HL-60/S4 (cell line): ENCODE data around the gene TOR4A.

Source experiments
- in situ Hi-C: fragments of 300-500 bp; cut with MboI; formaldehyde crosslinking; loops from 2 replicates; pipeline ENCODE4 v1.14.3; 2022; ENCODE audit warnings: low sequenced_read_pairs

The TOR4A gene

GRCh38 chr9:137277329-137278041, at the start of gene TOR4A:
Gene TOR4A, plus strand, starts transcription at chr9:137277726. Its CDS starts 964 bp downstream, at chr9:137278690.
- in situ Hi-C loops: no loop called here

GRCh38 chr9:137227853-137228505, 49.5 kb upstream of the TOR4A start:
- in situ Hi-C loops: loop anchor here (5.0 kb wide), 1 partner anchor 106 kb away; no protein-coding TSS in a partner anchor

- in situ Hi-C loops: loop anchor here (5.0 kb wide), 1 partner anchor 106 kb away; no protein-coding TSS in a partner anchor
Measured at GRCh38 chr9:137228506-137228967, 49.0 kb upstream of the TOR4A start.

GRCh38 chr9:137228968-137229896, 48.3 kb upstream of the TOR4A start:
- in situ Hi-C loops: loop anchor here (5.0 kb wide), 1 partner anchor 107 kb away; no protein-coding TSS in a partner anchor

GRCh38 chr9:137229903-137230704, 47.4 kb upstream of the TOR4A start:
- in situ Hi-C loops: loop anchor here (5.0 kb wide), 1 partner anchor 108 kb away; no protein-coding TSS in a partner anchor

- in situ Hi-C loops: no loop called here
Measured at GRCh38 chr9:137230705-137231371, 46.7 kb upstream of the TOR4A start, which contains the start of gene SLC34A3. Gene SLC34A3, plus strand, starts transcription at chr9:137230901. Its CDS starts 802 bp downstream, at chr9:137231703.

GRCh38 chr9:137231372-137232039, 46.0 kb upstream of the TOR4A start:
- in situ Hi-C loops: no loop called here

GRCh38 chr9:137232101-137232500, 45.4 kb upstream of the TOR4A start:
- in situ Hi-C loops: no loop called here

- in situ Hi-C loops: no loop called here
Measured at GRCh38 chr9:137232510-137232909, 45.0 kb upstream of the TOR4A start.

GRCh38 chr9:137233143-137233980, 44.2 kb upstream of the TOR4A start:
- in situ Hi-C loops: no loop called here

GRCh38 chr9:137234055-137234697, 43.4 kb upstream of the TOR4A start:
- in situ Hi-C loops: no loop called here

- in situ Hi-C loops: no loop called here
Measured at GRCh38 chr9:137234758-137235423, 42.6 kb upstream of the TOR4A start.

- in situ Hi-C loops: no loop called here
Measured at GRCh38 chr9:137235424-137236237, 41.9 kb upstream of the TOR4A start.

GRCh38 chr9:137236238-137236935, 41.1 kb upstream of the TOR4A start:
- in situ Hi-C loops: no loop called here

GRCh38 chr9:137236936-137237421, 40.5 kb upstream of the TOR4A start:
- in situ Hi-C loops: no loop called here
